CD14-positive monocyte (primary cell): ENCODE data around the gene PGP. TPM values are rescaled to one million over a fixed set of nuclear protein-coding genes. Genes with fewer than 3 reads are reported as not detected.

Experiments
- DNase-seq, 3 donors: peaks; one replicate each; pipeline ENCODE4 v3.0.0-alpha.2; 2011 to 2022
- H2AFZ ChIP-seq: 2 replicates; pipeline ENCODE4 v1.6.0; 2012; ENCODE audit warnings: mild to moderate bottlenecking, low read depth, low read length, inconsistent platforms; ENCODE audit not compliant: insufficient read depth, poor library complexity, severe bottlenecking
- H3K27ac ChIP-seq, 2 donors: 1 replicate in 1 of 2; 2 replicates in 1 of 2; pipeline ENCODE4 v1.5.1; 2012 to 2013; ENCODE audit warnings: low read length in 2 of 2, control low read depth in 1 of 2, inconsistent platforms in 1 of 2, low read depth in 1 of 2, mild to moderate bottlenecking in 1 of 2
- H3K27me3 ChIP-seq, 2 donors: one replicate each; pipeline versions ENCODE4 v1.6.0 to v1.6.1; 2011 to 2013; ENCODE audit warnings: low read length in 2 of 2; ENCODE audit not compliant: control insufficient read depth in 2 of 2, insufficient read depth in 2 of 2
- H3K36me3 ChIP-seq, 2 donors: replicated peaks in 1 of 2; 1 replicate in 1 of 2; 2 replicates in 1 of 2; pipeline versions ENCODE4 v1.5.1 to v1.6.1; 2012 to 2013; ENCODE audit warnings: low read length in 2 of 2, control low read depth in 1 of 2, inconsistent platforms in 1 of 2, mild to moderate bottlenecking in 1 of 2; ENCODE audit not compliant: insufficient read depth in 2 of 2, control insufficient read depth in 1 of 2
- H3K4me1 ChIP-seq, 2 donors: 1 replicate in 1 of 2; 2 replicates in 1 of 2; pipeline versions ENCODE4 v1.5.1 to v1.6.1; 2012 to 2013; ENCODE audit warnings: low read length in 2 of 2, control low read depth in 1 of 2, inconsistent platforms in 1 of 2, mild to moderate bottlenecking in 1 of 2, moderate library complexity in 1 of 2; ENCODE audit not compliant: insufficient read depth in 2 of 2, control insufficient read depth in 1 of 2
- H3K4me2 ChIP-seq: replicated peaks from 2 replicates; pipeline ENCODE3; 2012; ENCODE audit warnings: low read length, moderate library complexity, mild to moderate bottlenecking; ENCODE audit not compliant: poor library complexity, severe bottlenecking; ENCODE audit errors: extremely low read depth
- H3K4me3 ChIP-seq, 3 experiments: fragments of 200-600 bp in 1 of 3; sonication (generic) in 1 of 3; replicated peaks in 1 of 3; 1 replicate in 2 of 3; 2 replicates in 1 of 3; pipeline ENCODE4 v1.5.1; 2011 to 2013; ENCODE audit warnings: low read length in 3 of 3, mild to moderate bottlenecking in 3 of 3, control low read depth in 2 of 3, low read depth in 2 of 3, inconsistent platforms in 1 of 3, moderate library complexity in 1 of 3
- H3K79me2 ChIP-seq: 2 replicates; pipeline ENCODE4 v1.6.0; 2012; ENCODE audit warnings: mild to moderate bottlenecking, control low read depth, inconsistent platforms, low read length, moderate library complexity; ENCODE audit not compliant: insufficient read depth
- H3K9ac ChIP-seq: 2 replicates; pipeline ENCODE4 v1.6.0; 2017; ENCODE audit warnings: low read length, mild to moderate bottlenecking; ENCODE audit not compliant: insufficient read depth, poor library complexity, severe bottlenecking
- H3K9me3 ChIP-seq, 2 donors: replicated peaks in 1 of 2; 1 replicate in 1 of 2; 2 replicates in 1 of 2; pipeline versions ENCODE4 v1.5.1 to v1.6.1; 2012 to 2013; ENCODE audit warnings: low read length in 2 of 2, control low read depth in 1 of 2; ENCODE audit not compliant: control insufficient read depth in 1 of 2, insufficient read depth in 1 of 2
- H4K20me1 ChIP-seq: 2 replicates; pipeline ENCODE4 v1.6.0; 2012; ENCODE audit warnings: mild to moderate bottlenecking, low read length, control low read depth, moderate library complexity; ENCODE audit not compliant: insufficient read depth
- H3K27ac Mint-ChIP-seq, 7 donors: one replicate each; pipeline ENCODE4 v1.8.0; 2020; ENCODE audit warnings: mild to moderate bottlenecking in 7 of 7, mixed read lengths in 7 of 7, moderate library complexity in 6 of 7, inconsistent platforms in 2 of 7
- H3K27me3 Mint-ChIP-seq, 3 donors: one replicate each; pipeline ENCODE4 v1.8.0; 2021 to 2022; ENCODE audit warnings: low read depth in 3 of 3, mild to moderate bottlenecking in 3 of 3, mixed read lengths in 3 of 3, moderate library complexity in 3 of 3, inconsistent platforms in 1 of 3
- H3K36me3 Mint-ChIP-seq, 2 donors: one replicate each; pipeline ENCODE4 v1.8.0; 2020; ENCODE audit warnings: mixed read lengths in 2 of 2, inconsistent platforms in 1 of 2, mild to moderate bottlenecking in 1 of 2
- H3K4me1 Mint-ChIP-seq: one replicate; pipeline ENCODE4 v1.8.0; 2020; ENCODE audit warnings: mild to moderate bottlenecking, mixed read lengths
- H3K4me3 Mint-ChIP-seq, 2 donors: one replicate each; pipeline ENCODE4 v1.8.0; 2020; ENCODE audit warnings: mild to moderate bottlenecking in 2 of 2, mixed read lengths in 2 of 2, moderate library complexity in 1 of 2
- H3K9me3 Mint-ChIP-seq, 7 donors: one replicate each; pipeline ENCODE4 v1.8.0; 2020 to 2022; ENCODE audit warnings: mixed read lengths in 7 of 7, mild to moderate bottlenecking in 6 of 7, moderate library complexity in 6 of 7, inconsistent platforms in 2 of 7
- CTCF ChIP-seq: fragments of 200-600 bp; IDR thresholded peaks from one replicate; pipeline ENCODE4 v1.8.0; 2022; ENCODE audit warnings: antibody characterized with exemption, mild to moderate bottlenecking
- WGBS: methylation state at CpG from one replicate; pipeline ENCODE4 v1.1.5; 2013; ENCODE audit warnings: missing lambda C conversion rate; ENCODE audit not compliant: insufficient coverage; 5-methylcytosine and 5-hydroxymethylcytosine counted together
- intact Hi-C, 2 donors: fragments of 100-400 bp; cut with micrococcal nuclease; formaldehyde crosslinking; loops; one replicate each; pipeline versions ENCODE4 v1.15.0 to v1.15.1; 2023
- polyA plus RNA-seq, 3 donors: library from polyadenylated mRNA; depleted of rRNA in 1 of 3; unstranded in 2 of 3; stranded (reverse) in 1 of 3; fragments of 300-500 nt in 2 of 3; fragments of >200 nt in 1 of 3; fragmentation: Illumina TruSeq in 2 of 3; gene quantifications; 1 replicate in 2 of 3; 2 replicates in 1 of 3; pipeline ENCODE4 v1.2.3, GENCODE V29; 2012 to 2021

Gene PGP
- polyA plus RNA-seq, 3 donors, result 7.2 to 20.2 (median 19.2) TPM

- Histone ChIP-seq H3K36me3 (no peaks in the 10 kb centered on the region), H3K27ac (no peak overlapping the region), H3K27me3 (peaks cover 17 to 26% of the 10 kb centered on the region in 2 donors), H4K20me1 (no peaks in the 10 kb centered on the region), H3K9ac (no peak overlapping the region), H2AFZ (no peak overlapping the region), H3K4me2 (no peak overlapping the region), H3K4me1 (peaks cover 3 to 7% of the 10 kb centered on the region in 2 donors), H3K79me2 (no peaks in the 10 kb centered on the region), H3K4me3 (no peak overlapping the region), H3K9me3 (no peaks in the 10 kb centered on the region)
- no peaks in the 10 kb centered on the region for H3K36me3 Mint-ChIP-seq
- H3K27me3 Mint-ChIP-seq, result peaks cover 29 to 37% (median 35%) of the 10 kb centered on the region in 3 donors
- H3K4me1 Mint-ChIP-seq, result peaks cover 4% of the 10 kb centered on the region
- H3K9me3 Mint-ChIP-seq, result peaks cover 0 to 10% (median 0%) of the 10 kb centered on the region in 7 donors
- TF ChIP-seq CTCF, result no peak
- DNase-seq, result no peak
- 97% methylated on average over 11 of the region's 11 CpGs for WGBS
- H3K4me3 Mint-ChIP-seq, result no peak overlapping the region
- H3K27ac Mint-ChIP-seq, result peak overlapping the region in 1 of 7 donors; percentile 32
- intact Hi-C loops, result no loop called here
Measured at GRCh38 chr16:2191446-2191706, 23.3 kb downstream of the PGP start.

- H3K4me3 ChIP-seq, result no peak overlapping the region
- intact Hi-C loops, result no loop called here
- H3K9ac ChIP-seq, result no peak overlapping the region
- H3K4me2 ChIP-seq, result no peak overlapping the region
- no peak for TF ChIP-seq CTCF
- H3K27ac Mint-ChIP-seq, result no peak overlapping the region
- H4K20me1 ChIP-seq, result no peaks in the 10 kb centered on the region
- peaks cover 3 to 4% of the 10 kb centered on the region in 2 donors for H3K4me1 ChIP-seq
- no peaks in the 10 kb centered on the region for H3K9me3 ChIP-seq
- peaks cover 4% of the 10 kb centered on the region for H3K4me1 Mint-ChIP-seq
- H3K36me3 Mint-ChIP-seq, result no peaks in the 10 kb centered on the region
- no peak overlapping the region for H3K4me3 Mint-ChIP-seq
- H3K9me3 Mint-ChIP-seq, result peaks cover 0 to 10% (median 0%) of the 10 kb centered on the region in 7 donors
- DNase-seq, result no peak
- peaks cover 16 to 26% of the 10 kb centered on the region in 2 donors for H3K27me3 ChIP-seq
- H3K27ac ChIP-seq, result no peak overlapping the region
- H3K27me3 Mint-ChIP-seq, result peaks cover 29 to 37% (median 35%) of the 10 kb centered on the region in 3 donors
- 91% methylated on average over 23 of the region's 25 CpGs for WGBS
- no peaks in the 10 kb centered on the region for H3K79me2 ChIP-seq
- no peaks in the 10 kb centered on the region for H3K36me3 ChIP-seq
- no peak overlapping the region for H2AFZ ChIP-seq
Measured at GRCh38 chr16:2190659-2191445, 23.8 kb downstream of the PGP start.
